Stimulated activated effector memory CD8-positive, alpha-beta T cell treated with anti-CD3 and anti-CD28 coated beads, Interleukin-12 subunit alpha, Interleukin-12 subunit beta, amount 100 ng/mL, for 72 hours (primary cell): ENCODE data around the gene C6orf120.

Source experiments
- ATAC-seq: fragments of 150-1000 bp; cut with Tn5 transposase; 2 replicates; pipeline ENCODE4 v1.10.0; 2021
- DNase-seq, 2 donors: peaks; one replicate each; pipeline ENCODE4 v3.0.0; 2021 to 2022; ENCODE audit warnings: low spot score in 2 of 2
- H3K27ac Mint-ChIP-seq: one replicate; pipeline ENCODE4 v1.8.0; 2022; ENCODE audit warnings: mild to moderate bottlenecking, mixed read lengths
- H3K36me3 Mint-ChIP-seq: one replicate; pipeline ENCODE4 v1.8.0; 2022; ENCODE audit warnings: mild to moderate bottlenecking, mixed read lengths
- H3K4me1 Mint-ChIP-seq: one replicate; pipeline ENCODE4 v1.8.0; 2022; ENCODE audit warnings: mixed read lengths
- H3K4me3 Mint-ChIP-seq: one replicate; pipeline ENCODE4 v1.8.0; 2022; ENCODE audit warnings: mild to moderate bottlenecking, mixed read lengths
- H3K9me3 Mint-ChIP-seq: one replicate; pipeline ENCODE4 v1.8.0; 2022; ENCODE audit warnings: mixed read lengths

The C6orf120 gene

DNA sequence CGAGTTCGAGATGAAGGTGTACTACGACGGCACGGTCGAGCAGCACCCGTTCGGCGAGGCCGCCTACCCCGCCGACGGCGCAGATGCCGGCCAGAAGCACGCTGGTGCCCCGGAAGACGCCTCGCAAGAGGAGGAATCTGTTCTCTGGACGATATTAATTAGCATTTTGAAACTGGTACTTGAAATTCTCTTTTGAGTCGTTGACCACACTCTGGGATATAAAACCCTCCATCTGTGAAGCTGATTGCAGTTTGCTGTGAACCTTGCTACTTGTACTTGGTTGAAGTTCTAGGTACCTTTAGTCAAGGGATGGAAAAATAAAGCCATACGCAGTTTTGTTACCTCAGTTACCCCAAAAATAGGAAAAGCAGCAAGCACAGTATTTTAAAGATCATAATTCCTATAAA lies 917 bp downstream of the C6orf120 start:
- Mint-ChIP-seq H3K27ac (peak overlapping the region; percentile 91), H3K9me3 (no peaks in the 10 kb centered on the region), H3K4me1 (peaks cover 20% of the 10 kb centered on the region), H3K36me3 (peaks cover 56% of the 10 kb centered on the region), H3K4me3 (peak overlapping the region; percentile 84)
- peak; percentile 3 for ATAC-seq
- DNase-seq: no peak

DNA sequence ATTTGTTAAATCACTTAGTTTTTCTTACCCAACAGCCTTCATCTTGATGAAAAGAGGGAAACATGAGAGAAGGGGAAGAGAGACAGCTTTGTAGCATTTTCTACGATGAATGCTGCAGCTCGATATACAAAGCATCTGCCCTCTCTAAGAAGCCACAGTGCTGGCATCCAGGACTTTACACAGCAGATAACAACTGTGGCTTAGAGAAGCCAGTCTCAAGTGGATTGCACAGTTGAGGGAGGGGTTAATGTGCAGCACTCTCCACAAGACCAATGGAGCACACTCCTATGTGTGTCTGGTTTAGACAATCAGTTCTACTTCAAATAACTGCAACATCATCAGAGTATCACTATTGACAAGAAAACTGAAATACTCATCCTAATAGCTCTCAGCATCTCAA lies 5.8 kb downstream of the C6orf120 start:
- peak overlapping the region; percentile 4 for H3K27ac Mint-ChIP-seq
- peaks cover 6% of the 10 kb centered on the region for H3K4me1 Mint-ChIP-seq
- DNase-seq (no peak), ATAC-seq (no peak)
- no peaks in the 10 kb centered on the region for H3K9me3 Mint-ChIP-seq
- no peak overlapping the region for H3K4me3 Mint-ChIP-seq
- H3K36me3 Mint-ChIP-seq: peaks cover 98% of the 10 kb centered on the region

DNA sequence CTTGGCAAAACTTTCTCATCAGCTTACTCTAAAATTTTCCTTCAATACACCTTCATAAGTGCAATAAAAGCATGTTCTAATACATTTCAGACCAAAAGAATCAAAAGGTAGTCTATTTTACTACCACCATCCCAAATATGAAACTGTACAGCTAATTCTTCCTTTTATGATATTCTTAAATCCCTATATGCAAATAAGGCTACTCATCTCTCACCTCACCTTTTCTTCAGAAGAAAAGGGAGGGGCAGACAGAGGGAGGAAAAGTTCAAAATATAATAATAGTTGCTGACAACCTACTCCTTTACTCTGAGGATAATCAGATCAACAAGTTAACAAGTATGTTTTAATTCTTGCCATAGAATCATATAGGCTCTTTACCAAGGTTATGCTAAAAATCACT lies 7.4 kb downstream of the C6orf120 start:
- no peak overlapping the region for H3K27ac Mint-ChIP-seq
- no peak for ATAC-seq
- no peak for DNase-seq
- no peak overlapping the region for H3K4me3 Mint-ChIP-seq
- peaks cover 98% of the 10 kb centered on the region for H3K36me3 Mint-ChIP-seq
- no peaks in the 10 kb centered on the region for H3K9me3 Mint-ChIP-seq
- peaks cover 6% of the 10 kb centered on the region for H3K4me1 Mint-ChIP-seq

DNA sequence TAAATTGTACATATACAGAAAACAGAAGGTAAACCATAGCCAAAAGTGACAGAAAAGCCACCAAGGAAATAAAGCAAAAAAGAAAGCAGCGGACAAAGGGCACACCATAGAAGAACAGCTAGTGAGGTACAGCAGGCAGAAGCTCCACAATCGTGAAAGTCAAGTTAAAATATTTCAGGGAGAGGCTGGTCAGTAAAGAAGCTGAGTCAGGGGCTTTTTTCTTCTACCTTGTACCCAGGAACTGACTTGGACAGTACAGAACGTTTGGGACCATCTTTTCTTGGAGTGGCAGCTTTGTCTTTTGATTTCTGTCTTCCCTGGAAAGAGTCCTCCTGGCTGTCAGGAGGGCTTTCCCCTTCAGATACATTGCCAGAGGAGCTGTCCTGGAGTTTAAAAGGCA lies 8.1 kb downstream of the C6orf120 start:
- H3K27ac Mint-ChIP-seq: peak overlapping the region; percentile 70
- H3K9me3 Mint-ChIP-seq: no peaks in the 10 kb centered on the region

DNA sequence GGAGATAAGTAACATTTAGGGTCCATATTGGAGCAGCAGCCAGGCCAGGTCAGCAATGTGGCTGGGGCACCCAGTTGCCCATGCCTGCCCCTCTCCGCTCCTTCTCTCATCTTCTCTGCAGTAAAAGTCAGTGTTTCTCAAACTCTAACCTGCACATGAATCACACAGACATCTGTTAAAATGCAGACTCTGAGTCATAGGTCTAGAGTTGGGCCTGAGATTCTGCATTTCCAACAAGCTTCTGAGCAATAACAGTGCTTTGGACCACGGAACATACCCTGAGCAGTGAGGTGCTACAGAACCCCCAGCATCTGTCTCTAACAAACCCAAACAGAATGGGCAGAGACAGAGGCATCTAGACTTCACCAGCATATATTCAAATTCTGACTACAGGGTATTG lies 12.3 kb downstream of the C6orf120 start:
- Mint-ChIP-seq H3K4me1 (peaks cover 2% of the 10 kb centered on the region), H3K4me3 (no peak overlapping the region), H3K27ac (no peak overlapping the region), H3K36me3 (peaks cover 100% of the 10 kb centered on the region), H3K9me3 (no peaks in the 10 kb centered on the region)
- no peak for DNase-seq
- ATAC-seq: no peak

More for the DNA sequence above, 8.1 kb downstream of the C6orf120 start:
- no peak for ATAC-seq
- H3K4me1 Mint-ChIP-seq: peaks cover 6% of the 10 kb centered on the region
- peaks cover 98% of the 10 kb centered on the region for H3K36me3 Mint-ChIP-seq
- H3K4me3 Mint-ChIP-seq: no peak overlapping the region
- DNase-seq: no peak

DNA sequence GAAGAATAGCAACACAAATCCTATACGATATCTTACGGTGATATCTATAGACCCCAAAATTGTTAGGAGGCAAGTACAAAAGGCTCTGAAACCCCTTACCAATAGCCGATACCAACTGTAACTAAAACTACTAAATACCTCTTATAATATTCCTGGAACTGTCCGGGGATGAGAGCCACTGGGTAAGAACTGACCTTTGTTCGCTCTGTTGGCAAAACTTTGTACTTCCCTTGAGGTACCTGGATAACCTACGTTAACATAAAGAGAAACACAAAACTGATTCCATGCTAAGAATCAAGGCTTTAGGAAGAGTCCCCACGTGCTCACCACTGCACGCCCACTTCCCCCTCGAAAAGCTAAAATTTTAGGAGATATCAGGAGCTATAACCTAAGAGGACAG lies 12.7 kb downstream of the C6orf120 start:
- H3K36me3 Mint-ChIP-seq: peaks cover 100% of the 10 kb centered on the region
- H3K9me3 Mint-ChIP-seq: no peaks in the 10 kb centered on the region
- H3K4me3 Mint-ChIP-seq: no peak overlapping the region
- H3K27ac Mint-ChIP-seq: no peak overlapping the region
- DNase-seq: no peak
- peaks cover 7% of the 10 kb centered on the region for H3K4me1 Mint-ChIP-seq
- no peak for ATAC-seq

DNA sequence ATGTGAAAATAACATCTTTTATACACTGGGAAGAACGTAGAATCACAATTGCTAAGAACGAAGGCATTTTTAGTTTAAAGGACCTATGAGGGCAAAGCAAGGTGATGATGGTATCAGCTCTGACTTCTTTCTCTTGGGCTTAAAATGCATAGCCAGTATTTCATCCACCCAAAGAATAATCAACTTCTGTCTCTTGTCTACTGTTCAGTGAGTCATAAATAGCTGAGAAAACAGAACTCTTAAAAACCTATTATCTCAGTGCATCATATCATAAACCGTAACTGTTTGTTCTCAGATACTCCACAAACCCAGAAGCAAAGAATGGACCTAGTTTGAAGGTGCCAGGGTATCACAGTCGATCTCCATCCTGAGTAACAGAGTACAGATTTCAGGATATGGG lies 17.2 kb downstream of the C6orf120 start:
- Mint-ChIP-seq H3K27ac (no peak overlapping the region), H3K36me3 (peaks cover 78% of the 10 kb centered on the region), H3K9me3 (no peaks in the 10 kb centered on the region), H3K4me1 (peaks cover 23% of the 10 kb centered on the region), H3K4me3 (no peak overlapping the region)
- DNase-seq: no peak
- no peak for ATAC-seq

DNA sequence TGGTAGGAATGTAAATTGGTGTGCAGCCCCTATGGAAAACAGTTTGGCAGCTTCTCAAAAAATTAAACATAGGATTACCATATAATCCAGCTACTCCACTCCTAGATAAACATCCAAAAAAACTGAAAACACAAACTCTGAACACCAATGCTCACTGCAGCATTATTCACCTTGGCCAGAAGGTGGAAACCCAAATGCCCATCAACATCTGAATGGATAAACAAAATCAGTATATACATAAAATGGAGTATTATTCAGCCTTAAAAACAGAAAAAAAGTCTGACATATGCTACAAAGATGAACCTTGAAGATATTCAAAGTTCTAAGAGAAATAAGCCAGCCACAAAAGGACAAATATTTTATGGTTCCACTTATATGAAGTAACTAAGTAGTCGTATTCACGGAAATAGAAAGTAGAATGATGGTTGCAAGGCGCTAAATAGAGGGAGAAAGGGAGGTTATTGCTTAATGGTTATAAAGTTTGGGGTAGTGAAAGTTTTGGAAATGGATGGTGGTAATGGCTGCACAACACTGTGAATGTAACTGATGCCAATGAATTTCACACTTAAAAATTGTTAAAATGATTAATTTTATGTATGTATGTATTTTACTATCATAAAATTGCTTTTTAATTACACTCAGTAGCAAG lies 18.4 kb downstream of the C6orf120 start:
- ATAC-seq: no peak
- Mint-ChIP-seq H3K27ac (no peak overlapping the region), H3K4me1 (peaks cover 23% of the 10 kb centered on the region), H3K4me3 (no peak overlapping the region), H3K36me3 (peaks cover 72% of the 10 kb centered on the region), H3K9me3 (no peaks in the 10 kb centered on the region)
- no peak for DNase-seq

DNA sequence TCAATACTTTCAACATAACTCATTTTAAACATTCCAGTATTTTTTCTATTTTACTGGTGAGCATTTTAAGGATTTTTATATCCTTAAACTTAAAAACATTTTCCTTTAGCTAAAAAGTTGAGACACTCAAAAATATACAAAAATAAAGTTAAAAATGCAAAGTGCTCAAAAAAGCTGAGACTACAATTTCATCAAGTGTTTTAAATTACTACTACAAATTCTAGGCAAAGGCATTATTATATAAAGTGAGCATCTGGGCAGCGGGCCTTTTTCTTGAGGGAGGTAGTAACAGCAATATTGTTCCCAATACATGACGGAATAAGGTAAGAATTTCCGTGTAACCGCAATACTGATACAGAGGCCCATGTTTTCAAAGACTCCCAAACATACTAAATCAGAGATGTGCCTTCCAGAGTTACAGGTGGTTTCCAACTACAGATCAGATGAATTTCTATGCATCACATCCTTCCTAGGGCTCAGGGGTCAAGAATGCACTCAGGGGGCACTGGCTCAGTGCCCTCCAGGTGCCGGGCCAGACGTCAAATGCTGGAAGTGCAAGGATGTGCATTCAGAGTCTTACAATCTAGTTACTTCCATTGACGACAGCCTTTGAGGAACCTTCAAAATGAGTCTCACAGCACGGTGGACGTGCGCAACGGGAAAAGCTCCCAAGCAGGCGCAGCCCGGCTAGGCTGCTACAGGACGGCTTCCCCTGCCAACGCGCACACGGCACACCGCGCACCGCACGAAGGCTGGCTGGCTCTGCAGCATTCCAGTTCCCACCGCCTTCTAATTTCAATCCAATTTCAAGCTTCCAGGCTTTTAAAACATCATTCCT lies 20.7 kb downstream of the C6orf120 start:
- Mint-ChIP-seq H3K4me1 (peaks cover 35% of the 10 kb centered on the region), H3K27ac (peak overlapping the region; percentile 85), H3K4me3 (peak overlapping the region; percentile 81), H3K36me3 (peaks cover 52% of the 10 kb centered on the region), H3K9me3 (no peaks in the 10 kb centered on the region)
- DNase-seq: peak in 1 of 2 donors; percentile 64
- peak; percentile 49 for ATAC-seq

DNA sequence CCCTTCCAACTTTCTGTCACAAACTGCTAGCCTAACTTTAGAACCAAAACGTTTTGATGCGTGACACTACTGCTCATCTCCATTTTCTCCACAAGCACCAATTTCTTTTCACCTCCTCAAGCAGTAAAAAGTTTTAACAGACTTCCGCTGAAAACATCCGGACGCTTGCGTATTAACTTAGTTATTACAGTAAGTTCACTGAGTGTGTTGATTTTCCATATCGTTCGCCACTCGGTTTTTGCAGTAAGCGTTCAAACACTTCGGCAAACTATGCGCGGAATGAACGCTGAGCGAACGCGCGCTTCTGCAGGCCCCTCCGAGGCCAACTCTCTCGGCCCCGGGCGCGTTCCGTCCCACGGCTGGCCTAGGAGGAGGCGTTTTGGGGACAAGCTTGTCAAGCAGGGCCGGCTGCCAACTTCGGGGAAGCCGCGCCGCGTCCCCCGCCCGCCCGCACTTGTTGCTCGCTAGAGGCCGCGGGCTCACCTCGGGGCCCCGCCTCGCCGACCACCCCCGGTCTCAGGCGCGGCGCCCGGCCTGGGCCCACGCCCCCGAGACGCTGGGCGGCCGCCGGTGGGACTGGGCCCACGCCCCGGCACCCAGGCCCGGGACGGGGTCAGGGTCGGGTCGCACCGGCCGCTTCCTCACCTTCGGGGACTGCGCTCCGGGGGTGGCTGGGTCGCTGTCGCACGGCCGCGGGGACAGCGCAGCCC lies 21.4 kb downstream of the C6orf120 start:
- H3K4me1 Mint-ChIP-seq: peaks cover 35% of the 10 kb centered on the region
- ATAC-seq: peak; percentile 65
- peak; percentile 61 to 88 for DNase-seq

DNA sequence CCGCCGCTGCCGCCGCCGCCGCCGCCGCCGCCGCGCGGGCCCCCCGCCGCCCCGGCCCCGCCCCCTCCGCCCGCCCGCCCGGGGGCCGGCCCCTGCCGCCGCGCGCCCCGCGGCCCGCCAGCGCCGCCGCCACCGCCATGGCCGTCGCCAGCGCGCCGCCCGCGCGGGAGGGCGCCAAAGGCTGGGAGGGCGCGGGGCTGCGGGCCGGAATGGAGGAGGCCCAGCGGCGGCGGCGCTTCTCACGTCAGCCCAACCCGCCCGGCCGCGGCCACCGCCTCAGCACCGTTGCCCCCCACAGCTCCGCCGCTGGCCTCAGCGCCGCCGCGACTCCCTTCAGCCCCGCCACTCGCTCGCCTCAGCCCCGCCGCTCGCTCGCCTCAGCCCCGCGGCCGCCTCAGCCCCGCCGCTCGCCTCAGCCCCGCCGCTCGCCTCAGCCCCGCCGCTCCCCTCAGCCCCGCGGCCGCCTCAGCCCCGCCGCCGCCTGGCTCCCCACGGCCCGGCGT lies 22.1 kb downstream of the C6orf120 start:
- H3K27ac Mint-ChIP-seq: no peak overlapping the region
- peak overlapping the region; percentile 57 for H3K4me3 Mint-ChIP-seq
- H3K4me1 Mint-ChIP-seq: peaks cover 33% of the 10 kb centered on the region
- H3K36me3 Mint-ChIP-seq: peaks cover 38% of the 10 kb centered on the region
- DNase-seq (peak in 1 of 2 donors; percentile 41), ATAC-seq (peak; percentile 63)
- H3K9me3 Mint-ChIP-seq: no peaks in the 10 kb centered on the region

More for the DNA sequence above, 21.4 kb downstream of the C6orf120 start:
- Mint-ChIP-seq H3K36me3 (peaks cover 45% of the 10 kb centered on the region), H3K9me3 (no peaks in the 10 kb centered on the region), H3K27ac (peak overlapping the region; percentile 85), H3K4me3 (peak overlapping the region; percentile 81)

DNA sequence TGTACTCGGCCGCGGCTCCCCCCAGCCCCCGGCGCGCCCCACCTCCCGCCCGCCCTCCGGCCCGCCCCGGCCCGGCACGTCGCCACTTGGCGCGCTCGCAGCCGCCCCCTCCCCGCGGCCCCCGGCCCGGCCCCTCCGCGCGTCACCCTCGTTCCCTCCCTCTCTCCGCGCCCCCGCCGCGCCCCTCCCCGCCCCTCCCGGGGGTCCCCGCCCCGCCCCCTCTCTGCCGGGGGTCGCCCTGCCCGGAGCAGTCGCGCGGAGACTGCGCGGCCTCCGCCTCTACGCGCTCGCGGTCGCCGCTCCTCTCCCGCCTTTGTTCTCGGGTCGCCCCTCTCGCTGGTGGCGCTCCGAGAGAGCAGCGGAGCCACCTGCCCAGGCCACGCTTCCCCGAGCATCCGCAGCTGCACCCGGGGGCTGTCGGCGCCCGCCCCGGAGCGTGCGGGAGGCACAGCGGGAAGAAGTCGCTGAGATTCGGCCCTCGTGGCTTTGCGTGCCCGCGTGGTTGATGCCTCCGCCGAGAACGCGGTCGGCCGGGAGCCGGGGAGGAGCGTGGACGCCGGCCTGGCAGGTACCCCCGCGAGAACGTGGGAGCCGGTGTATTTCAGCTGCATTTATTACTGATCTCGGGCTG lies 22.7 kb downstream of the C6orf120 start, which contains the start of gene PHF10:
TSS of gene PHF10 (minus strand) at position 7 of the 631 bp plus-strand sequence. CDS start 569 bp downstream, outside the sequence.
- peaks cover 28% of the 10 kb centered on the region for H3K4me1 Mint-ChIP-seq
- DNase-seq (peak in 1 of 2 donors; percentile 79), ATAC-seq (peak; percentile 69)
- H3K9me3 Mint-ChIP-seq: no peaks in the 10 kb centered on the region
- H3K27ac Mint-ChIP-seq: peak within 1 kb of the TSS; percentile 85
- H3K4me3 Mint-ChIP-seq: peak within 1 kb of the TSS; percentile 81
- H3K36me3 Mint-ChIP-seq: peaks cover 32% of the 10 kb centered on the region

DNA sequence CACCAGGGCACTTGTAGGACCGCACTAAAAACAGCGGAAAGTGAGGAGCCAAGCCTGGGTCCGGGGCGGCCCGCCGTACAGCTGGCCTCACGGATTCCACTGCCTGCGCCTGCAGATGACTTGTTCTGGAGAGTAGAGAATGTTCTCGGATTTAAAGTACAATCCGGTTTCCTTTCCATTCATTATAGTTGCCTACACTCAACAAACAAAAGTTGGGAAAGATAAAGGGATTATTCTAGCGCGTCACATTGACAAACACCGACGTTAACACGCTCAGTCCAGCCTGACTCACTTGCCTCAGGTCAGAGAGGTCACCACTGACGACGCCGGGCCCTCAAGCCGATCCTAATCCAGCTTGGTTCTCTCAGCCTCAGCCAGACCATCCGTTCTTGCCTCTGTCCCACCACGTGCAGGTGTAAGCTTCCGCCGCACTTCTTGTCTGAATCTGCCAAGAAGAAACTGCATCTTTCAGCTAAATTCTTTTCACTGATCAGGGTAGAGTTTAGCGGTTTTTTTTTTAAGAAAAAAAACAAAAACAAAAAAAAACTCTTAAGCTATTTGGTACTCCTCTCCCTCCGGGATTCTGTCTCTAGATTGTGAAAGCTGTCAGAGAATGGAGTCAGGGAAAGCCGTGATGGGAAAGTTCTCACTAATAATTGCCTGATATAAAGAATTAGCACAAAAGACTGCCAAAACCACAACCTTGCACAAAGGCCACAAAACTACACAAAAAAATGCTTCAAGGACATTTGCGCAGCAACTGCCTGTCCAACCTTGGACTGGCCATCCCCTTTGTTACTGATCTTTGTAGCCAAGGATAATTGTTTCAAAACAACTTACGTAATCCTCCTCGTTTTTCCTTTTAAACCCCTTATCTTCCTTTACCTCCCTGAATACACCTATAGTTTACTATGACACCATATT lies 23.5 kb downstream of the C6orf120 start:
- H3K36me3 Mint-ChIP-seq: peaks cover 24% of the 10 kb centered on the region
- H3K4me1 Mint-ChIP-seq: peaks cover 21% of the 10 kb centered on the region
- H3K4me3 Mint-ChIP-seq: peak overlapping the region; percentile 57
- peak overlapping the region; percentile 21 for H3K27ac Mint-ChIP-seq
- peak; percentile 19 for ATAC-seq
- no peaks in the 10 kb centered on the region for H3K9me3 Mint-ChIP-seq
- DNase-seq: no peak

DNA sequence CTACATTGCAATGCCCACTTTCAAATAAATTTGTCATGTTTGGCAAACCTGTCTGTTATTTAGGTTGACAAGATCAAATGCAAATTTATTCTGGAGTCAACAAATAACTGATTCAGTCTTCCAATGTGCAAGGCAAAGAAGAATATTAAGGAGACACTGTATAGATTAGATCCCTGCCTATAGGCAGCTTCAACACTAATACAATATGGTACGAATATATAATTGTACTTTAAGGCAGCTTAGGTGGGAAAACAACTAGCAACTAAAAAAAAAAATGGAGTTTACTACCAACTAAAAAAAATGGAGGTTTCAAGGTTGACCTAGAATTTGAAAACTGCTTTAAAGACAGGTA lies 24.1 kb downstream of the C6orf120 start:
- Mint-ChIP-seq H3K27ac (peak overlapping the region; percentile 7), H3K9me3 (no peaks in the 10 kb centered on the region), H3K36me3 (peaks cover 20% of the 10 kb centered on the region), H3K4me1 (peaks cover 17% of the 10 kb centered on the region), H3K4me3 (peak overlapping the region; percentile 57)
- DNase-seq (no peak), ATAC-seq (no peak)
